Keratinocyte (primary cell): ENCODE results near the gene MAGI3. TPM values are rescaled to one million over a fixed set of nuclear protein-coding genes. Genes with fewer than 3 reads are reported as not detected.

Experiments
- DNase-seq: peaks from one replicate; pipeline ENCODE4 v3.0.0-alpha.2; 2011; ENCODE audit warnings: low read depth, missing footprints, low spot score
- FAIRE-seq: peaks from 2 replicates; lab custom pipeline; 2011; peaks lifted over from hg19 to GRCh38; lab: Jason Lieb, UNC
- H2AFZ ChIP-seq: 2 replicates; pipeline ENCODE4 v1.6.0; 2012; ENCODE audit warnings: low read length, control low read depth, inconsistent platforms; ENCODE audit not compliant: control insufficient read depth
- H3K27ac ChIP-seq: 2 replicates; pipeline ENCODE4 v1.5.1; 2011; ENCODE audit warnings: low read length; ENCODE audit not compliant: control insufficient read depth, insufficient read depth
- H3K27me3 ChIP-seq: 3 replicates; pipeline ENCODE4 v1.6.0; 2011; ENCODE audit warnings: low read length; ENCODE audit not compliant: control insufficient read depth, insufficient read depth; ENCODE audit errors: extremely low read depth
- H3K36me3 ChIP-seq, 2 experiments: 2 replicates in 1 of 2; 3 replicates in 1 of 2; pipeline ENCODE4 v1.5.1; 2011; ENCODE audit warnings: low read length in 2 of 2, mild to moderate bottlenecking in 1 of 2; ENCODE audit not compliant: control insufficient read depth in 2 of 2, insufficient read depth in 2 of 2; ENCODE audit errors: extremely low read depth in 1 of 2
- H3K4me1 ChIP-seq: 3 replicates; pipeline ENCODE4 v1.5.1; 2011; ENCODE audit warnings: low read length; ENCODE audit not compliant: control insufficient read depth, insufficient read depth; ENCODE audit errors: extremely low read depth
- H3K4me2 ChIP-seq: 3 replicates; pipeline ENCODE4 v1.6.0; 2011; ENCODE audit warnings: low read depth, low read length; ENCODE audit not compliant: control insufficient read depth, insufficient read depth; ENCODE audit errors: extremely low read depth
- H3K4me3 ChIP-seq, 3 experiments: fragments of 200-600 bp in 1 of 3; sonication (generic) in 1 of 3; 2 replicates in 2 of 3; 3 replicates in 1 of 3; pipeline ENCODE4 v1.5.1; 2011 to 2016; ENCODE audit warnings: low read length in 3 of 3, mild to moderate bottlenecking in 3 of 3, control low read depth in 2 of 3, inconsistent platforms in 1 of 3, low read depth in 1 of 3, mixed read lengths in 1 of 3, mixed run types in 1 of 3, moderate library complexity in 1 of 3; ENCODE audit not compliant: control insufficient read depth in 2 of 3, insufficient read depth in 2 of 3; ENCODE audit errors: extremely low read depth in 1 of 3
- H3K79me2 ChIP-seq: 2 replicates; pipeline ENCODE4 v1.6.0; 2012; ENCODE audit warnings: low read length; ENCODE audit not compliant: control insufficient read depth, insufficient read depth
- H3K9ac ChIP-seq: 3 replicates; pipeline ENCODE4 v1.6.0; 2011; ENCODE audit warnings: low read length; ENCODE audit not compliant: control insufficient read depth, insufficient read depth; ENCODE audit errors: extremely low read depth
- H3K9me1 ChIP-seq: 3 replicates; pipeline ENCODE4 v1.6.0; 2011; ENCODE audit warnings: low read length; ENCODE audit not compliant: control insufficient read depth, insufficient read depth; ENCODE audit errors: extremely low read depth
- H3K9me3 ChIP-seq: 2 replicates; pipeline ENCODE4 v1.5.1; 2012; ENCODE audit warnings: low read depth, low read length; ENCODE audit not compliant: control insufficient read depth
- H4K20me1 ChIP-seq: 3 replicates; pipeline ENCODE4 v1.6.0; 2011; ENCODE audit warnings: low read length; ENCODE audit not compliant: control insufficient read depth, insufficient read depth; ENCODE audit errors: extremely low read depth
- EZH2 ChIP-seq: IDR thresholded peaks from one replicate; pipeline ENCODE4 v1.6.1; 2012; ENCODE audit warnings: inconsistent platforms, mild to moderate bottlenecking, low read length, moderate library complexity
- dilution Hi-C: fragments of 300-500 bp; cut with MboI; formaldehyde crosslinking; loops from one replicate; pipeline ENCODE4 v1.7.0; 2020; ENCODE audit warnings: low sequenced_read_pairs; ENCODE audit not compliant: extremely low pct_ligation_motif_present
- polyA plus RNA-seq, 5 experiments: library from polyadenylated mRNA; depleted of rRNA in 3 of 5; stranded (reverse) in 3 of 5; stranded (forward) in 1 of 5; unstranded in 1 of 5; fragments of >200 nt; gene quantifications; 1 replicate in 1 of 5; 2 replicates in 3 of 5; 3 replicates in 1 of 5; pipeline versions ENCODE4 v1.2.1 to v1.2.3, GENCODE V29; 2011 to 2012; ENCODE audit warnings: missing spikeins in 2 of 5, low read depth in 1 of 5, low replicate concordance in 1 of 5
- TF ChIP-seq, protein P1 (sequence below), 3 experiments: IDR thresholded peaks in 1 of 3; conservative IDR thresholded peaks in 1 of 3; optimal IDR thresholded peaks in 1 of 3; 2 replicates in 2 of 3; 3 replicates in 1 of 3; pipeline versions ENCODE3 to v1.5.1; 2011; ENCODE audit warnings: low read length in 3 of 3, mild to moderate bottlenecking in 3 of 3, moderate library complexity in 2 of 3, control low read depth in 1 of 3, inconsistent platforms in 1 of 3; ENCODE audit not compliant: insufficient read depth in 2 of 3; ENCODE audit errors: extremely low read depth in 1 of 3

Gene MAGI3
- polyA plus RNA-seq, 1 donor (not counting 4 experiments of a cell fraction or from before 2014, with no cell fraction given): 3.2 TPM

DNA sequence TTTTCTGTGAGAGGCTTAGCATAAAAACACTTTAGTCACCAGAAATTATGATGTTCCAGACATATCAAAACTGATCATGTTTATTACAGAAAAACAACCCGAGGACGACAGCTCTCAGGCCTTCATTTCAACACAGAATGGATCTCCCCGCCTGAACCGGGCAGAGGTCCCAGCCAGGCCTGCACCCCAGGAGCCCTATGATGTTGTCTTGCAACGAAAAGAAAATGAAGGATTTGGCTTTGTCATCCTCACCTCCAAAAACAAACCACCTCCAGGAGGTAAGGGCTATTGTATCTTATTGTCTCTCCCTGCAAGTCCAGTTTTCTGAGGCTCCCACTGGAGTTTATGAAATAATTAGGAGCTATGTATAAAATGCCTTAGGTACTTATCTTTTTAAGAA lies 263.4 kb downstream of the MAGI3 start:
- H3K4me1 ChIP-seq: peaks cover 12% of the 10 kb centered on the region
- dilution Hi-C loops: no loop called here
- H3K36me3 ChIP-seq: no peaks in the 10 kb centered on the region
- FAIRE-seq (no peak), DNase-seq (no peak)
- H3K9me1 ChIP-seq: no peaks in the 10 kb centered on the region
- H4K20me1 ChIP-seq: no peaks in the 10 kb centered on the region
- no peak overlapping the region for H3K4me2 ChIP-seq
- no peak overlapping the region for H3K9ac ChIP-seq
- no peak overlapping the region for H2AFZ ChIP-seq
- H3K27ac ChIP-seq: no peak overlapping the region
- no peaks in the 10 kb centered on the region for H3K27me3 ChIP-seq
- H3K9me3 ChIP-seq: no peaks in the 10 kb centered on the region
- no peaks in the 10 kb centered on the region for H3K79me2 ChIP-seq
- H3K4me3 ChIP-seq: no peak overlapping the region
- TF ChIP-seq, protein P1, sequence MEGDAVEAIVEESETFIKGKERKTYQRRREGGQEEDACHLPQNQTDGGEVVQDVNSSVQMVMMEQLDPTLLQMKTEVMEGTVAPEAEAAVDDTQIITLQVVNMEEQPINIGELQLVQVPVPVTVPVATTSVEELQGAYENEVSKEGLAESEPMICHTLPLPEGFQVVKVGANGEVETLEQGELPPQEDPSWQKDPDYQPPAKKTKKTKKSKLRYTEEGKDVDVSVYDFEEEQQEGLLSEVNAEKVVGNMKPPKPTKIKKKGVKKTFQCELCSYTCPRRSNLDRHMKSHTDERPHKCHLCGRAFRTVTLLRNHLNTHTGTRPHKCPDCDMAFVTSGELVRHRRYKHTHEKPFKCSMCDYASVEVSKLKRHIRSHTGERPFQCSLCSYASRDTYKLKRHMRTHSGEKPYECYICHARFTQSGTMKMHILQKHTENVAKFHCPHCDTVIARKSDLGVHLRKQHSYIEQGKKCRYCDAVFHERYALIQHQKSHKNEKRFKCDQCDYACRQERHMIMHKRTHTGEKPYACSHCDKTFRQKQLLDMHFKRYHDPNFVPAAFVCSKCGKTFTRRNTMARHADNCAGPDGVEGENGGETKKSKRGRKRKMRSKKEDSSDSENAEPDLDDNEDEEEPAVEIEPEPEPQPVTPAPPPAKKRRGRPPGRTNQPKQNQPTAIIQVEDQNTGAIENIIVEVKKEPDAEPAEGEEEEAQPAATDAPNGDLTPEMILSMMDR (optimal IDR thresholded peaks at IDR 0.05 in 1 of 3, IDR thresholded peaks at IDR 0.05 in 1 of 3, conservative IDR thresholded peaks at IDR 0.05 in 1 of 3; ENCODE audit: extremely low read depth in 1 of 3, insufficient read depth in 2 of 3, low read length in 3 of 3): no peak
- TF ChIP-seq EZH2: no peak

DNA sequence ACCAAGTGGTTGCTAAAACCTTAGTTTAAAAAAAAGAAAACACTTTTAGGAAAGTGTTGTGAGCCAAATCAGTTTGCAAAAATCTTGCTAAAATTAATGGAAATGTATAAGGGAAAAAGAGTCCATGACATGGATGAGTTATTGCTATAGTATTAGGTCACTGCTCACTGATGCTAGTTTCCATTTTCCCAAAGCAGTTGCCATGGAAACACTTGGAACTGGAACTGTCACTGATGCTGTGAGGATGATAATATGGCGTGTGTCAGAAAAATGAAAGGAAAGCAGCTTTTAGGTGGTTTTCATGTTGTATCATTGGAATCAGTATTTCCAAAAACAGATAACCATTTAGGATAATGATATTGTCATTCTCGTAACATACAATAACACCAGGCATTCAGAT lies 264.6 kb downstream of the MAGI3 start:
- no peak for TF ChIP-seq EZH2
- TF ChIP-seq, protein P1 (optimal IDR thresholded peaks at IDR 0.05 in 1 of 3, IDR thresholded peaks at IDR 0.05 in 1 of 3, conservative IDR thresholded peaks at IDR 0.05 in 1 of 3; ENCODE audit: extremely low read depth in 1 of 3, insufficient read depth in 2 of 3, low read length in 3 of 3): no peak
- no peaks in the 10 kb centered on the region for H3K79me2 ChIP-seq
- H3K9ac ChIP-seq: no peak overlapping the region
- H3K4me2 ChIP-seq: no peak overlapping the region
- DNase-seq (no peak), FAIRE-seq (no peak)
- H3K27me3 ChIP-seq: no peaks in the 10 kb centered on the region
- no peaks in the 10 kb centered on the region for H3K9me1 ChIP-seq
- H3K9me3 ChIP-seq: no peaks in the 10 kb centered on the region
- dilution Hi-C loops: no loop called here
- H2AFZ ChIP-seq: no peak overlapping the region
- no peaks in the 10 kb centered on the region for H4K20me1 ChIP-seq
- H3K36me3 ChIP-seq: no peaks in the 10 kb centered on the region
- no peak overlapping the region for H3K4me3 ChIP-seq
- peaks cover 14% of the 10 kb centered on the region for H3K4me1 ChIP-seq
- no peak overlapping the region for H3K27ac ChIP-seq
